Activated T-helper 17 cell treated with anti-CD3 and anti-CD28 coated beads, Interleukin-2, amount 50 U/mL, for 72 hours (primary cell): ENCODE data around the gene MOAP1. TPM values are rescaled to one million over a fixed set of nuclear protein-coding genes. Genes with fewer than 3 reads are reported as not detected.
"Not testable (repeated sequence)": the region's sequence is repeated elsewhere in the genome, so short reads cannot be mapped to it uniquely, and the experiment has no call there.

Source experiments
- ATAC-seq: fragments of 150-1000 bp; cut with Tn5 transposase; replicated peaks from 2 replicates; pipeline ENCODE4 v1.10.0; 2021; ENCODE audit warnings: mild to moderate bottlenecking, moderate library complexity
- H3K27ac Mint-ChIP-seq: one replicate; pipeline ENCODE4 v1.8.0; 2022; ENCODE audit warnings: mixed read lengths
- H3K27me3 Mint-ChIP-seq: one replicate; pipeline ENCODE4 v1.8.0; 2022; ENCODE audit warnings: mixed read lengths
- H3K36me3 Mint-ChIP-seq: one replicate; pipeline ENCODE4 v1.8.0; 2022; ENCODE audit warnings: low read depth, mild to moderate bottlenecking, mixed read lengths
- H3K4me1 Mint-ChIP-seq: one replicate; pipeline ENCODE4 v1.8.0; 2022; ENCODE audit warnings: mixed read lengths
- H3K4me3 Mint-ChIP-seq: one replicate; pipeline ENCODE4 v1.8.0; 2022; ENCODE audit warnings: mild to moderate bottlenecking, mixed read lengths
- H3K9me3 Mint-ChIP-seq: one replicate; pipeline ENCODE4 v1.8.0; 2022; ENCODE audit warnings: mixed read lengths
- total RNA-seq, 2 donors: library from RNA; stranded (reverse); gene quantifications; one replicate each; pipeline ENCODE4 v1.2.3, GENCODE V29; 2022

MOAP1 gene
- total RNA-seq, 2 donors from 2014 or later = 21.9 to 25.4 TPM

- Mint-ChIP-seq H3K4me3 (no peak overlapping the region), H3K36me3 (no peaks in the 10 kb centered on the region), H3K27ac (no peak overlapping the region), H3K4me1 (peaks cover 6% of the 10 kb centered on the region), H3K9me3 (no peaks in the 10 kb centered on the region), H3K27me3 (no peaks in the 10 kb centered on the region)
- no peak for ATAC-seq
Measured at GRCh38 chr14:93137864-93138263, 46.8 kb downstream of the MOAP1 start.

- H3K36me3 Mint-ChIP-seq, ATAC-seq, H3K27ac Mint-ChIP-seq, H3K4me3 Mint-ChIP-seq, H3K27me3 Mint-ChIP-seq, H3K4me1 Mint-ChIP-seq, H3K9me3 Mint-ChIP-seq: not testable (repeated sequence)
Measured at GRCh38 chr14:93136508-93136907, 48.2 kb downstream of the MOAP1 start.

- no peaks in the 10 kb centered on the region for H3K36me3 Mint-ChIP-seq
- H3K9me3 Mint-ChIP-seq = no peaks in the 10 kb centered on the region
- H3K4me3 Mint-ChIP-seq = no peak overlapping the region
- no peak overlapping the region for H3K27ac Mint-ChIP-seq
- peaks cover 6% of the 10 kb centered on the region for H3K4me1 Mint-ChIP-seq
- no peaks in the 10 kb centered on the region for H3K27me3 Mint-ChIP-seq
- no peak for ATAC-seq
Measured at GRCh38 chr14:93136009-93136408, 48.7 kb downstream of the MOAP1 start.

GRCh38 chr14:93135399-93135798 is 49.3 kb downstream of the MOAP1 start:
- H3K27me3 Mint-ChIP-seq = no peaks in the 10 kb centered on the region

GRCh38 chr14:93133464-93133863 is 51.2 kb downstream of the MOAP1 start:
- no peaks in the 10 kb centered on the region for H3K4me1 Mint-ChIP-seq
- ATAC-seq = no peak
- H3K9me3 Mint-ChIP-seq = no peaks in the 10 kb centered on the region
- no peak overlapping the region for H3K4me3 Mint-ChIP-seq
- H3K36me3 Mint-ChIP-seq = no peaks in the 10 kb centered on the region
- no peak overlapping the region for H3K27ac Mint-ChIP-seq
- H3K27me3 Mint-ChIP-seq = no peaks in the 10 kb centered on the region

More at GRCh38 chr14:93135399-93135798, 49.3 kb downstream of the MOAP1 start:
- no peak for ATAC-seq
- H3K9me3 Mint-ChIP-seq = no peaks in the 10 kb centered on the region
- no peaks in the 10 kb centered on the region for H3K36me3 Mint-ChIP-seq
- peaks cover 6% of the 10 kb centered on the region for H3K4me1 Mint-ChIP-seq
- H3K27ac Mint-ChIP-seq = no peak overlapping the region
- no peak overlapping the region for H3K4me3 Mint-ChIP-seq

GRCh38 chr14:93132472-93133065 is 52.1 kb downstream of the MOAP1 start:
- H3K4me1 Mint-ChIP-seq = no peaks in the 10 kb centered on the region
- no peaks in the 10 kb centered on the region for H3K27me3 Mint-ChIP-seq
- no peak overlapping the region for H3K27ac Mint-ChIP-seq
- H3K36me3 Mint-ChIP-seq = no peaks in the 10 kb centered on the region
- no peaks in the 10 kb centered on the region for H3K9me3 Mint-ChIP-seq
- peak; percentile 35 for ATAC-seq
- H3K4me3 Mint-ChIP-seq = no peak overlapping the region

Other genes with a start within 250 kb of the MOAP1 start
- gene ITPK1, start 69.0 kb downstream of the MOAP1 start, total RNA-seq = 10 to 100 TPM; 32.1 to 48.9 TPM
- 10 to 100 TPM; 10.2 to 17.2 TPM for gene LYSET, start 420 bp upstream of the MOAP1 start, total RNA-seq
- gene GON7, start 22.2 kb upstream of the MOAP1 start, total RNA-seq = 10 to 100 TPM in 1 of 2 donors, 1 to 10 TPM in 1; 6.1 to 21.8 TPM
- 10 to 100 TPM; 33.0 to 37.1 TPM for gene UBR7, start 22.4 kb upstream of the MOAP1 start, total RNA-seq
- 10 to 100 TPM; 10.1 to 15.9 TPM for gene BTBD7, start 148.1 kb upstream of the MOAP1 start, total RNA-seq
- not detected for gene COX8C, start 162.3 kb upstream of the MOAP1 start, total RNA-seq
- under 1 TPM in 1 of 2 donors, not detected in 1; 0.05 TPM for gene UNC79, start 246.0 kb upstream of the MOAP1 start, total RNA-seq